ENCODE data around the gene TNIP2.
A peak's percentile ranks its signal among the peaks of the same experiment; 100 is the strongest.
"Not testable (repeated sequence)": the region's sequence is repeated elsewhere in the genome, so short reads cannot be mapped to it uniquely, and the experiment has no call there.

The TNIP2 gene

DNA sequence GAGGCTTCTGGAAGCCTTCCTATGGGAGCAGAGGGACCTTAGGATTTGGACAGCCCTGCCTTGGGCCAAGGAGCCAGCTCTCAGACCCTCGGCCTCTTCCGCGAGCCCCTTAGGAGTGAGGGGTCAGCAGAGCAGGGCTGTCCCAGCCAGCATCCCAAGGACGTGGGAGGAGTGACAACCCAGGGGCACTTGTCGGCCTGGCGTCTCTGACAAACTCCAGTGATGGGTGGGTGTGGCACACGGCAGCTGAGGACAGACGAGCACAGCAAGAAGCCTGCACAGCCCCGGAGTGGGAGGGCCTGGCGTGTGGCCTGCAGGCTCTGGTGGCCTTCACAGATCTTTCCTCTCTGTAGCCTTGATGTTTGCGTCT lies 11.6 kb upstream of the TNIP2 start:
- no peak for DNase-seq

DNA sequence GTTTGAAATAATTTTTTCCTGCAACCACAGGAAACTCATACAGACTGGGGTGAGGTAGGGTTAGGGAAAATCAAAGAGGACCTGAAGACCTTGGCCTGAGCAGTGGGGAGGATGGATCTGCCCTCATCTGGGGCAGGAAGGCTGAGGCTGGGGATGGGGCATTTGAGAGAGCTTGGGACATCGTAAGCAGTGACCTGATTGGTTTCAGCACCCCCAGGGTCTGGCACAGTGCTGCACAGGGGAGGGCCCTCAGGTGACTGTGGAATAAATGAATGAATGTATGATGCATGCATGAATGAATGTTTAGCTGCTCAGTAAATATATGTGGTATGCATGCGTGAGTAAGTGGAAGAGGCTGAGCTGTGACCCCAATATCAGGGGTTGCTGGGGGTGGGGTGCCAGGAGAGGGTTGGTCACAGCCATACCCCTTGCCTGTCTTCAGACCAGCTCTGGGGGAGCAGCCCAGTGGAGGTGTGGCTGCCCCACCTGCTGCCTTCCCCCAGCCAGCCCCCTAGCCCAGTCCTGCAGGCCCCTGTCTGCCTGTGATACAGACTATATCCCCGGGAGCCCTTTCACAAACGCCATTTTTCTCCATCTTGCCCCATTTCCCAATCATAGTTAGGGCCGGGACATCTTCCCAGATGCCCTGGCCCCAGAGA lies 11.0 kb upstream of the TNIP2 start:
- DNase-seq, result no peak

DNA sequence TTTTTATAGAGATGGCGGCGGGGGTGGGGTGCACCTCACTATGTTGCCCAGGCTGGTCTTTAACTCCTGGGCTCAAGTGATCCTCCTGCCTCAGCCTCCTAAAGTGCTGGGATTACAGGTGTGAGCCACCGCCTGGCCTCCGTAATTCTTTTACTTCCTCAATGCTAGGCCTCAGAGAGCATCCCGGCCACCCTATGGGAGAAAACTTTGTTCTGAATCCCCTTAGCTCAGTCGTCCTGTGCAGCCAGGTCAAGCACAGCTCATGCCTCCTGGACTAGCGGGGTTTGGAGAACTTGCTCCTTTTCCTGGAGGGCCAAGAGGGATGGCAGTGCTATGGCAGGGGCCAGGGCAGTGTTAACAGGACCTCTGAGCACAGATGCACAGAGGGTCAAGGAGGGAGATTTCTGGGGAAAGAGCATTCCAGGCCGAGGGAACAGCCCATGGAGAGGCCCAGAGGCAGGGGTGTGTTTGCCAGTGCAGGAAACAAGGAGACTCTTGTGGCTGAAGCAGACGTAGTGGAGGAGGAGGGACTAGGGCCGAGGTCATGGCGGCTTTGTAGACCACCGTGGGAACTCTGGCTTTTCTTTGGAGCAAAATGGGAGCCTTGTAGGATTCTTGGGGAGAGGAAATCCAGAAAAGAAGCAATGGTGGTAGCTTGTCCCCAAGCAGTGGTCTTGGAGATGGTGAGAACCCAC lies 9.8 kb upstream of the TNIP2 start:
- DNase-seq, result no peak

DNA sequence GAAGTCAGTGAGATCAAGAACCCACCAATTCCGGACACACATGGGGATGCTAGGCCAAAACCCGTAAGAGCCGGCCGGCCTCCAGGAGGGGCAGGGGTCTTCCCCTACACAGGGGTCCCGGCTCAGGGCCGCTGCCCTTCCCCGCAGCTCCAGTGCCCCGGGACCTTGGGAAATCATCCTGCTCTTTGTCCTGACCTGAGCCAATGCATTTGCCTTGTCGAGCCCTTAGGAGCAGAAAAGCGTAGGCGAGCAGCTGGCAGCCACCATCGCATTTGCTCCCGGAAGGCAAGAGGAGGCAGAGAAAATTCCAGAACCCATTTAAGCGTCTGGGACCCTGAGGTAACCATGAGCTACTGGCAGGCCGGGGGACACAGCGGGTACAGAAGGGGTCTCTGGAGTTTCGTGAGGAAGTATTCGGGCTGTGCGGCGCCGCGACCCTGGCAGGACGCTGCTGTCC lies 7.4 kb upstream of the TNIP2 start:
- DNase-seq, result no peak

DNA sequence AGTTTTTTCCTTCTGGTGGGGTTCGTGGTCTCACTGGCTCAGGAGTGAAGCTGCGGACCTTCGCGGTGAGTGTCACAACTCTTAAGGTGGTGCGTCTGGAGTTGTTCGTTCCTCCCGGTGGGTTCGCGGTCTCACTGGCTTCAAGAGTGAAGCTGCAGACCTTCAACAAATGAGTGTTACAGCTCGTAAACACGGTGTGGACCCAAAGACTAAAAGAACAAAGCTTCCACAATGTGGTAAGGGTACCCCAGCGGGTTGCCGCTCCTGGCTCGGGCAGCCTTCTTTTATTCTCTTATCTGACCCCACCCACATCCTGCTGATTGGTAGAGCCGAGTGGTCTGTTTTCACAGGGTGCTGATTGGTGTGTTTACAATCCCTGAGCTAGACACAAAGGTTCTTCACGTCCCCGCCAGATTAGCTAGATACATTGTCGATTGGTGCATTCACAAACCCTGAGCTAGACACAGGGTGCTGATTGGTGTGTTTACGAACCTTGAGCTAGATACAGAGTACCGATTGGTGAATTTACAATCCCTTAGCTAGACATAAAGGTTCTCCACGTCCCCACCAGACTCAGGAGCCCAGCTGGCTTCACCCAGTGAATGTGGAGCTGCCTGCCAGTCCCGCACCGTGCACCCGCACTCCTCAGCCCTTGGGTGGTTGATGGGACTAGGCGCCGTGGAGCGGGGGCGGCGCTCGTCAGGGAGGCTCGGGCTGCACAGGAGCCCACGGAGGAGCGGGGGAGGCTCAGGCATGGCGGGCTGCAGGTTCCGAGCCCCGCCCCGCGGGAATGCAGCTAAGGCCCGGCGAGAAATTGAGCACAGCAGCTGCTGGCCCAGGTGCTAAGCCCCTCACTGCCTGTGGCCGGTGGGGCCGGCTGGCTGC lies 6.6 kb upstream of the TNIP2 start:
- not testable (repeated sequence) for DNase-seq

DNA sequence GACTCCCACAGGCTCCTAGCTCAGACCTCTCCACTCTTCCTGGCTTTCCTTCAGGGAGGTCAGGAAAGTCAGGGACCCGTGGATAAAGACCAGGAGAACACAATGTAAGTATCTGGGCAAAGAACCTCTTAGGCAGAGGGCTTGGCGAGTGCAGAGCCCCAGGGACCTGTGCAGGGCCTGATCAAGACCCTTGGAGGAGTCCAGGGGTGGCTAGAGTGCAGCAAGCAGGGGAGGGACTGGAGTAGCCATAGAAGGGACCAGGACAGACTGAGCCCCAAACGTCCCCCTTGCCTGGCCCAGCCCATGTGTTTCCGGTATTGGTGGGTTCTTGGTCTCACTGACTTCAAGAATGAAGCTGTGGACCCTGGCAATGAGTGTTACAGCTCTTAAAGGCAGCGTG lies 5.9 kb upstream of the TNIP2 start:
- DNase-seq, result no peak

DNA sequence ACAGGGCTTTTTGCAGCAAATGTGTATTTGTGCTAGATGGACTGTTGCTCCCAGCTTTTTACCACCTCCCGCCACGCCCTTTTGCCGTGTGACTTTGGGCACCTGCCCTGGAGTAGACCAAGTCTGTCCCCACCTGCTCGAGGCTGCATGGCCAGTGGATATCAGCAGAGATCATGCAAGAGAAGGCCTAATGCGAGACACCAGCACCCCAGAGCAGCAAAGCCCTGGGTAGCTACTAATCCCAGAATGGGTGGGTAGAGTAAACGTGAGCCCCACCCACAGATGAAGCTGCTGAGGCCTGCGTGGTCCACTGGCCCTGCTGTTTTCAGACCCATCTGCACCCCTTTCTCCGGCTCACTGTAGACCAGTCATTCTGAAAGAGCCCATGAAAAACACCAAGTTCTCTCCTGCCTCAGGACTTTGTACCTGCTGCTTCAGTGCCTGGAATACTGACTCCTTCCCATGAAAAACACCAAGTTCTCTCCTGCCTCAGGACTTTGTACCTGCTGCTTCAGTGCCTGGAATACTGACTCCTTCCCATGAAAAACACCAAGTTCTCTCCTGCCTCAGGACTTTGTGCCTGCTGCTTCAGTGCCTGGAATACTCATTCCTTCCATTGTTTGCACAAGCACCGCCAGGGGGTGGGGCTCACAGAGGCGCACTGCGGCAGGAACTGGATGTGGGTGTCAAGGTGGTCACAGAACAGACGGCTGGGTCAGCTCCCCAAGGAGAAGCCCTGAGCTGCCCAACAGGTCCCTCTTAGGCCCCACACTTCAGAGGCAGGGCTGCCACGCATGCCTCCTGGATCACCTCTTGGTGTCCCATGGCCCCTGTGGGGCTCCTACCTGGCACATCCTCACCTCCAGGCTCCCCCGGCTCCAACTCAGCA lies 5.1 kb upstream of the TNIP2 start:
- DNase-seq, result no peak

DNA sequence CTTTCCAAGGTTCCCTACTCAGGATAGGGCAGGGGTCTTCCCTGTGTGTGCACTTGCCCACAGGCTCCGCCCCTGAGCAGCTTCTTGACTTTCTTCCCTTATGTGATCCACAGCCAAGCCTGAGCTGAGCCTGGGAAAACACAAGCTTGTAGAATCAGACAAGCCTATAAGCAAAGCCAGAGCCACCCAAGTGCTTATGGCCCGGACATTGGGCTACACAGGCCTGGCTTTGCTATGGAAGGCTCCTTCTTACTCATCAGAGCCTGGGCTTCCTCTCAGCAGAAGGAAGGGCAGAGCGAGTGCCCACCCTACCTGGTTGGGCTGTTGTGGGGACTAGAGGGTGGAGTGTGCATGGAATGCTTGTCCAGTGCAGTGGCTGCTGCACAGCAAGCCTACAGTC lies 1.3 kb upstream of the TNIP2 start:
- no peak for DNase-seq

DNA sequence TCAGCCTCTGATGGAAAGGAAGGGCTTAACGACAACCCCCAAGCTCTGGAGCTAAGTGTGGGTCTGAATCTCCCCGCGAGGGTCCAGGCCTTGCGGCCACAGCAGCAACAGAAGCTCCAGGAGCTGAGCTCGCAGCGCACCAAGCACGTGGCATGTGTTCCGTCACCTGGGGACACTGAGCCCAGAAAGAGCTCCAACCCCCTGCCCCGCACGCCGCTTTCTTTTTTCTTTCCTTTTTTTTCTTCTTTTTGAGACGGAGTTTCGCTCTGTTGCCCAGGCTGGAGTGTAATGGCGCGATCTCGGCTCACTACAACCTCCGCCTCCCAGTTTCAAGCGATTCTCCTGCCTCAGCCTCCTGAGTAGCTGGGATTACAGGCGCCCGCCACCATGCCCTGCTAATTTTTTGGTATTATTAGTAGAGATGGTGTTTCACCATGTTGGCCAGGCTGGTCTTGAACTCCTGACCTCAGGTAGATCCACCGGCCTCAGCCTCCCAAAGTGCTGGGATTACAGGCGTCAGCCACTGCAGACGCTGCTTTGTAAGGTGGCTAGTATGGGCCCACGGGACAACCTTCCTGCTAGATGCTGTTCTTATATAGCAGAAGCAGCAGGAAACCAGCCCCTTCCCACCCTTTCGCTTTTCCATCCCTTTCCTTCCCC lies 685 bp upstream of the TNIP2 start:
- no peak for DNase-seq

DNA sequence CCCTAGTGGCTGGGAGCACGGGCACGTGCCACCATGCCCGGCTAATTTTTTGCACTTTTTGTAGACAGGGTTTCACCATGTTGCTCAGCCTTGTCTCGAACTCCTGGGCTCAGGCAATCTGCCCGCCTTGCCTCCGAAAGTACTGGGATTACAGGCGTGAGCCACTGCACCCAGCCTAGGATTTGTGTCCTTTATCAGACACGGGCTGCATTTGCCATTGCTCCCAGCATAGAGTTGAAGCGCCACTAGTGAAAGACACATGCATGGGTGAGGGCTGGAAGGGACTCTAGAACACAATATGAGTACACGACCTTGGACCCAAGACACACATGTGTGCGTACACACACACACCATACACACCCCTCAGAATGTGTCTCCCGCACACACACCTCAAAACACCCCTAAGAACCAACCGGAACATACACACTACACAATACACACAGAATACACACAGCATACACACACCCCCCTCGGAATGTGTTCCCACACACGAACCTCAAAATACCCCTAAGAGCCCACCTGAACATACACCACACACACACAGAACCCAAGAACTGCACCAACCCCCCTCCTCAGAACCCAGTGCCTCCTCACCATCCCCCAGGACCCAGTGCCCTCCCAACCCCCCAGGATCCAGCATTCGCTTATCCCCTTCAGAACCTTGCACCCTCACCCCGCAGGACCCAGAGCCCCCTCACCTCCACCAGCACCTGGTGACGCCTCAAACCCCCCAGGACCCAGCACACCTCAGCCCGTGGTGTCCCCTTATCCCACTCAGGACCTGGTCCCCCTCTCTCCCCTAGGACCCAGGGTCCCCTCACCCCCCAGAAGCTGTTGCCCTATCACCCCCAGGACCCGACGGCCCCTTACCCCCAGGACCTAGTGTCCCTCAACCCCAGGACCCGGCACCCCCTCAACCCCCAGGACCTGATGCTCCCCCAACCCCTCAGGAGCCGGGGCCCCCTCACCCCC lies 1.0 kb downstream of the TNIP2 start:
- no peak for DNase-seq

DNA sequence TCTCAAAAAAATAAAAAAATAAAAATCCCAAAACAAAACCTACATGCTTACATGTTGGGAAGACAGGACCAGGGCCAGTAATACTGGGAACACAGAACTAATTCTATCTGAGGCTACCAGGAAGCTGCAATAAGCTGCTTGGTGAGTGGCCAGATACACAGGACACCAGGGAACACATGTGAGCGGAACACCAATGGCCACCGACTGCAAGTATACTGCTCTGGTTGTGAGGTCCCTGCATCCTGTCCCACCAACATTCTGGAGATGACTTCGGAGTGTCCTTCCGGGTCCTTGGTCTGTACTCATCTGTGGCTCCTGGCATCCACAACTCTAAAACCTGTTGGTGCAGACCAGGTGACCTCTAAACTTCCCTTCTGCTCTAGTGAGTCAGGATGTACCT lies 2.7 kb downstream of the TNIP2 start:
- no peak for DNase-seq

DNA sequence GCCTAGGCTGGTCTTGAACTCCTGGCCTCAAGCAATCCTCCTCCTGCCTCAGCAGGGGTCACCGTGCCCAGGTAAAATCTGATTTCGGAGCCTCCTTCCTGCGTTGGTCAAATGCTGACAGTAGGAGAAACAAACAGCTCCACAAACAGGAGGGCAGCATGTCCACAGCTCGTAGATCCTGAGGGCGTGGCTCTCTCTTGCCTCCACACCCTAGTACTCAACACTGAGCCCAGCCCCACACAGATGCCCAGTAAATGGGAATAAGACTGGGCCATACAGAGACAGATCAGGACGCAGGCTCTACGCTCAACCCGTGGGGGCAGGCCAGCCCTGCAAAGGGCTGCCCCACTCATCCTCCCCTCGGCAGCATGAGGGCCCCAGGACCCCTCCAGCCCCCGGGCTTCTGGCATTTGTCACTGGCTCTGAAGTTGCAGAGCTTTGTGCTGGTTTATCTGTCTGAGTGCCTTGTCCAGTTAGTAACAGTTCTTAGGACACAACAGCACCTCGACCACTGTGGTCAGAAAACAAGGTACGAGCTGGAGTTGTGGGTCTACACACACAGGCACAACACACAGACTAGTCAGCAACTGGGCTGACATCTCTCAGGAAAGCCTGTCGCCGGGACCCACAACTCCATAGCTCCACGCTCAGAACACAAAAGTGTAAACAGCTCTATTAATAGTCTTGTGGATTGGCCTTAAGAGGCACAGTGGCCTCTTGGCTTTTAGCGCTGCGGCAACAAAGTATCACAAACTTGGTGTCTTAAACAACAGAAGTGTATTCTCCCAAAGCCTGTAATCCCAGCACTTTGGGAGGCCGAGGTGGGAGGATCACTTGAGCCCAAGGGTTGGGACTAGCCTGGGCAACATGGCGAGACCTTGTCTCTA lies 5.2 kb downstream of the TNIP2 start:
- no peak for DNase-seq

DNA sequence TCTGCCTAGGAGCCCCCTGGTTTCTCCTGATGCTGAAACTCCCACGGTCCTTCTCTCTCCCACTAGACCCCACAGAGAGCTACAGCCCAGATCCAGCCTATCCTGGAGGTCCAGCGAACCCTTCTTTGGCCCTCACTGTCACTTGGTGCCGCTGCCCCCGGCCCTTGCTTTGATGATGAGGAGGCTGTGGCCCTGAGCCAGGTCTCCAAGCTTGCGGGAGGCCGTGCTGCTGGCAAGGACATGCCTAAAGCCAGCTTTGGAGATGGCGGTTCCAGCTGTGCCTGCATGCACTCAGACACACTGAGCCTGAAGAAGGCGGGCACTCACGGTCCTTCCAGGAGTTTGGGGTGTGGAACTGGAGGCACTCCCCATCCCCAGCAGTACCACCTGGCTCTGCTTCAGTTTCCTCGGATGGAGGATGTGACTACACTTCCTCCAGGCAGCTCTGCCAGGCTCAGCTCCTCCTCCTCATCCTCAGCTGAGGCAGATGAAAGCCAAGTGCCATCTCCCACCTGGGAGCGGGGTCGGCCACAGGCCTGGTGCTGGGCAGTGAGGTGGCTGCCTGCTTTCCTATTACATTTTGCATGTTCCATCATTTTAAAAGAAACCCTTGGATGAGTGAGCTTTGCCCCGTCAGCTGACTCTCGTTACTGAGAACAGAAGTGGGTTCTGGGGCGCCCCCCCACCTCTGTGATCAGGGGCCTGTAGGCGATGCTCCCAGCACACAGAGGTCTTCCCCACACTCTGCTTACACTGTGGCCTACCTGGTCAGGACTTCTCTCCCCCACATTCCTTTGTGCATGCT lies 9.0 kb downstream of the TNIP2 start:
- DNase-seq, result peak in 1 of 5 donors; percentile 31

DNA sequence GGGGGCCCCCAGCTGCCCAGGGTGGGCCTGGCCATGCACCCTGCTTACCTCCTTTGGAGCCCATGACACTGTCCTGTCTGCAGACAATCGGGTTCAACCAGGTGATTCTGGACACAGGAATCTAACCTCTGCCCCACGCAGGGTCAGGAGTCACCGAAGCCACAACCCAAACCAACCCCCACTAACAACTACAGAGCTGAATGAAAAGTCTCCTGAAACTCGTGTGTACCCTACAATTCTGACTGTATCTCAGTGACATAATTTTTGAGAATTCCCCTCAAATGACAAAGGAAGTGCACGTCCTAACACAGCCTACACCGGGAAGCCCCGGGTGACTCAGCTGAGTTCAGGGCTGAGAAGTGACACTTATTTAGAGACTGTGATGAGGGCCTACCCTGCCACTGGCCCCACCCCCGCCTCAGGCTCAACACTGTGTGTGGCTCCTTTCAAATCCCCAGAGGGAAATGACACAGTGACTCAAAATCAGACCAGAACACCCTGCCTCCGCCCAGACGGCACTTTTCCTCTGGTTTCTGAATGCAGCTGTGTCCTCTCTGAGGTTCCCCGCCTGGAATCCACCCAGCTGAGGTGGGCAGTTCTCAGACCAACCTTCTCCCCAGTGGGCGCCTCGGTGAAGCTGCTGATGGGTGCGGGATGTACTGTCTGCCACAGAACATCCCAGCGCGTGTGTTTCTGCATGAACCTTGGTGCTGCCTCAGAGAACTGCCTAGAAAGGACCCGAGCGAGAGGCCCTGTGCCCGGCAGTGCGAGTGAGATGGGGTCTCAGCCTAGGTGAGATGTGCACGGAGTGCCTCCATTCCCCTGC lies 9.9 kb downstream of the TNIP2 start:
- DNase-seq, result peak; percentile 69 to 95 (median 82)

DNA sequence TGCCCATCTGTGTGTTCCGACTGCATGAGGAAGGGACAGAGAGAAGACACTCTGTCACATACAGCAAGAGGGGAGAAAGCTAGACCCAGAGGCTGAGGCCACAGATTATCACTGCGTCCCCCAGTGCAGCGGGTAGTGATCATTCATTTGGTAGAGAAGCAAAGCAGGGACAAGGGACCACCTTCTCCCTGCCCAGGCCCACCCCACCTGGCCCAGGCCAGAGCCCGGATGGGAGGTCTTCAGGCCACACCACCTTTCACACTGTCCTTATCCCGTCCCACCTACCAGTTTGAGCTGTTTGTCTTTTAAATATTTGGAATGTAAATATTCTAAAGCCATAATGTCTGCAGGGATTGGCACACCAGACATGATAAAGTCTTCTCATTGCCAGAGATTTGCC lies 10.6 kb downstream of the TNIP2 start:
- DNase-seq, result no peak

DNA sequence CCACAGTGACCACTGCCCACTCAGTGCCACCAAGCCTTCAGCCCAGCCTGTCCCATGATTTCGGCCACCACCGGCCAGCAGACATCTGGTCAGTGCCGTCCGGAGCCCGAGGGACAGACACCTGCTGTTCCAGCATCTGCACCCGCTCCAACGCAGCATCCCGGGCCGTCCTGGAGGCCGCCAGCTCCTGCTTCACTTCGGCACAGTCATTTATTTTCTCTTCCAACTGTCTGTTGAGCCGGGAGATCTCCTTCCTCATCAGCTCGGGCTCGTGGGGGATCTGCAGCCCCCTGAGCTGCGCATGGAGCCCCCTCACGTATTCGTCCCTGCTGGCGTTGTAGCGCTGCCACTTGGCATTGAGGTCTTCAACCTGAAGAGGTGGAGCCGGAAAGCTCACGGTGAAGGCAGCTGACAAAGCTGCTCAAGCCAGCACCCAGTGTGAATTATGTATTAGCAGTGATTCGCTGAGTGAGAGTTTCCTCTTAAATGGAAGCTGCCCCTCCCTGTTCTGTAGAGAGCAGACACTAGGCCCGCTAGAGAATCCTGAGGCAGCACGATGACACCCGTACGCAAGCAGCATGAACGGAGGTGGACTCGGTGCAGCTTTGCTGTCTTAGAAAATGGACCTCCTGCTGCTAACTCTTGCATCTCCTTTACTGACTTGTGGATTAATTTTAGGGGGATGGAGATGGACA lies 11.4 kb downstream of the TNIP2 start:
- no peak for DNase-seq
